WTC11 (cell line): ENCODE results near the gene MYO18A. TPM values are rescaled to one million over a fixed set of nuclear protein-coding genes. Genes with fewer than 3 reads are reported as not detected.
A peak's percentile ranks its signal among the peaks of the same experiment; 100 is the strongest.

Experiments
- ATAC-seq: fragments of 200-7000 bp; cut with Tn5 transposase; 2 replicates; pipeline ENCODE4 v1.10.0; 2021; ENCODE audit warnings: mild to moderate bottlenecking, moderate library complexity
- CTCF ChIA-PET: fragments of 300-600 bp; sonication (Branson Sonifier 250); formaldehyde crosslinking; loops from one replicate; lab custom pipeline; 2021; ENCODE audit warnings: antibody characterized with exemption; lab: Charles Lee
- POLR2A ChIA-PET: fragments of 350-600 bp; sonication (Branson Sonifier 250); formaldehyde crosslinking; loops from one replicate; lab custom pipeline; 2021; ENCODE audit warnings: antibody characterized with exemption; lab: Charles Lee
- DNase-seq: peaks from one replicate; pipeline ENCODE4 v3.0.0; 2021; ENCODE audit warnings: low spot score
- H3K27ac Mint-ChIP-seq: 2 replicates; pipeline ENCODE4 v1.8.0; 2021; ENCODE audit warnings: mixed read lengths
- H3K27me3 Mint-ChIP-seq: 2 replicates; pipeline ENCODE4 v1.8.0; 2021; ENCODE audit warnings: low read depth, mild to moderate bottlenecking, moderate library complexity, mixed read lengths
- H3K36me3 Mint-ChIP-seq: 2 replicates; pipeline ENCODE4 v1.8.0; 2021; ENCODE audit warnings: mixed read lengths
- H3K4me1 Mint-ChIP-seq: 2 replicates; pipeline ENCODE4 v1.8.0; 2022; ENCODE audit warnings: mixed read lengths
- H3K4me3 Mint-ChIP-seq: 2 replicates; pipeline ENCODE4 v1.8.0; 2021; ENCODE audit warnings: mild to moderate bottlenecking, moderate library complexity, mixed read lengths
- H3K9me3 Mint-ChIP-seq: 2 replicates; pipeline ENCODE4 v1.8.0; 2021; ENCODE audit warnings: mixed read lengths
- CTCF ChIP-seq: fragments of 200-600 bp; IDR thresholded peaks from 2 replicates; pipeline ENCODE4 v1.8.0; 2022; ENCODE audit warnings: antibody characterized with exemption
- FOXP1 ChIP-seq: sonication (generic); formaldehyde crosslinking; IDR thresholded peaks from 2 replicates; pipeline ENCODE4 v1.8.0; 2022; ENCODE audit warnings: missing genetic modification reagents, mild to moderate bottlenecking, moderate library complexity, borderline replicate concordance
- GABPB1 ChIP-seq: sonication (generic); formaldehyde crosslinking; IDR thresholded peaks from 2 replicates; pipeline ENCODE4 v1.8.1; 2023; ENCODE audit warnings: mild to moderate bottlenecking, missing genetic modification reagents
- HMGXB4 ChIP-seq: sonication (generic); formaldehyde crosslinking; IDR thresholded peaks from 2 replicates; pipeline ENCODE4 v1.8.1; 2023; ENCODE audit warnings: mild to moderate bottlenecking, moderate library complexity, missing genetic modification reagents
- MAX ChIP-seq: sonication (generic); formaldehyde crosslinking; IDR thresholded peaks from 2 replicates; pipeline ENCODE4 v1.8.0; 2022; ENCODE audit warnings: mild to moderate bottlenecking, missing genetic modification reagents
- MXD4 ChIP-seq: fragments of 250-450 bp; sonication (Bioruptor Pico); IDR thresholded peaks from 2 replicates; pipeline ENCODE4 v1.8.0; 2021; ENCODE audit warnings: mild to moderate bottlenecking, moderate library complexity, borderline replicate concordance
- NR2C2 ChIP-seq: sonication (generic); formaldehyde crosslinking; IDR thresholded peaks from 2 replicates; pipeline ENCODE4 v1.8.0; 2022; ENCODE audit warnings: mild to moderate bottlenecking, missing genetic modification reagents
- PRDM15 ChIP-seq: sonication (generic); formaldehyde crosslinking; IDR thresholded peaks from 2 replicates; pipeline ENCODE4 v1.8.0; 2022; ENCODE audit warnings: missing genetic modification reagents
- SP1 ChIP-seq: sonication (generic); formaldehyde crosslinking; conservative IDR thresholded peaks from 2 replicates; pipeline ENCODE4 v1.8.1; 2022; ENCODE audit warnings: missing genetic modification reagents
- TEAD1 ChIP-seq: sonication (generic); formaldehyde crosslinking; IDR thresholded peaks from 2 replicates; pipeline ENCODE4 v1.8.0; 2022; ENCODE audit warnings: mild to moderate bottlenecking, missing genetic modification reagents
- USF2 ChIP-seq: sonication (generic); formaldehyde crosslinking; IDR thresholded peaks from 2 replicates; pipeline ENCODE4 v1.8.1; 2023; ENCODE audit warnings: mild to moderate bottlenecking, missing genetic modification reagents, moderate library complexity
- ZNF281 ChIP-seq: sonication (generic); formaldehyde crosslinking; IDR thresholded peaks from 2 replicates; pipeline ENCODE4 v1.8.0; 2023; ENCODE audit warnings: mild to moderate bottlenecking, missing genetic modification reagents
- ZNF416 ChIP-seq: fragments of 250-450 bp; sonication (Bioruptor Pico); IDR thresholded peaks from 2 replicates; pipeline ENCODE4 v1.9.0; 2021; ENCODE audit warnings: mild to moderate bottlenecking, inconsistent platforms
- ZNF423 ChIP-seq: fragments of 250-450 bp; sonication (Bioruptor Pico); IDR thresholded peaks from 2 replicates; pipeline ENCODE4 v2.1.2; 2022; ENCODE audit warnings: mild to moderate bottlenecking, moderate library complexity
- total RNA-seq: library from RNA; stranded (reverse); gene quantifications from 3 replicates; pipeline ENCODE4 v1.2.3, GENCODE V29; 2021

Gene MYO18A
- total RNA-seq, 1 experiment from 2014 or later, result 54.9 TPM

- H3K4me3 Mint-ChIP-seq, result peak overlapping the region; percentile 72
- peaks cover 38% of the 10 kb centered on the region for H3K4me1 Mint-ChIP-seq
These were observed 31.3 kb downstream of the MYO18A start for GRCh38 chr17:29148790-29149430.

More at GRCh38 chr17:29148790-29149430, 31.3 kb downstream of the MYO18A start:
- peak; percentile 98 for DNase-seq
- H3K9me3 Mint-ChIP-seq, result no peaks in the 10 kb centered on the region
- H3K27ac Mint-ChIP-seq, result peak overlapping the region; percentile 95
- H3K36me3 Mint-ChIP-seq, result no peaks in the 10 kb centered on the region; the same call in 1 of the 2 replicates
- TF ChIP-seq MXD4 (CRISPR knock-in tag) (no peak), PRDM15 (peak; percentile 61), FOXP1 (CRISPR knock-in tag) (0 out of 2 replicates have a peak, but pooled peaks have one; percentile 7), MAX (CRISPR knock-in tag) (peak; percentile 61; the same call in 1 of the 2 replicates), ZNF416 (CRISPR knock-in tag) (0 out of 2 replicates have a peak, but pooled peaks have one; percentile 15), CTCF (peak; percentile 89), HMGXB4 (CRISPR knock-in tag) (peak; percentile 71; the same call in 1 of the 2 replicates), GABPB1 (CRISPR knock-in tag) (0 out of 2 replicates have a peak, but pooled peaks have one; percentile 55), ZNF423 (CRISPR knock-in tag) (peak; percentile 42; the same call in 1 of the 2 replicates), ZNF281 (CRISPR knock-in tag) (no peak), USF2 (CRISPR knock-in tag) (peak; percentile 46; the same call in 1 of the 2 replicates), NR2C2 (CRISPR knock-in tag) (no peak), SP1 (CRISPR knock-in tag) (peak; percentile 95), TEAD1 (0 out of 2 replicates have a peak, but pooled peaks have one; percentile 28)
- H3K27me3 Mint-ChIP-seq, result no peaks in the 10 kb centered on the region
- ChIA-PET CTCF (interaction anchor here (0.5 to 13.1 kb wide), 65 partner anchors 8 to 469 kb away, joined by 3 to 464 read pairs (median 6); partner anchors contain the start of genes MYO18A, NEK8, NUFIP2 and PHF12), POLR2A (interaction anchor here (0.6 to 2.4 kb wide), 8 partner anchors 16 to 197 kb away, joined by 3 to 29 read pairs (median 6); partner anchors contain the start of gene MYO18A)
- ATAC-seq, result peak; percentile 94
